Trophoblast cell (in vitro differentiated cells and primary cell): ENCODE data around the gene CCDC85C.
A peak's percentile ranks its signal among the peaks of the same experiment; 100 is the strongest.

ENCODE experiments used
- DNase-seq, 2 donors: peaks; one replicate each; pipeline ENCODE4 v3.0.0-alpha.2; 2016
- H2AFZ ChIP-seq: 2 replicates; pipeline ENCODE4 v1.6.1; 2013; ENCODE audit warnings: low read length, moderate library complexity, mild to moderate bottlenecking; ENCODE audit not compliant: insufficient read depth, poor library complexity
- H2AK5ac ChIP-seq: 2 replicates; pipeline ENCODE4 v1.6.1; 2013; ENCODE audit warnings: mild to moderate bottlenecking, low read length
- H2BK120ac ChIP-seq: 2 replicates; pipeline ENCODE4 v1.6.1; 2013; ENCODE audit warnings: low read length, mild to moderate bottlenecking, moderate library complexity; ENCODE audit not compliant: insufficient read depth, poor library complexity
- H2BK12ac ChIP-seq: 2 replicates; pipeline ENCODE4 v1.6.1; 2013; ENCODE audit warnings: mild to moderate bottlenecking, low read length, moderate library complexity
- H2BK5ac ChIP-seq: 2 replicates; pipeline ENCODE4 v1.6.1; 2013; ENCODE audit warnings: low read length, low read depth, moderate library complexity, mild to moderate bottlenecking; ENCODE audit not compliant: poor library complexity
- H3K14ac ChIP-seq: 2 replicates; pipeline ENCODE4 v1.6.1; 2013; ENCODE audit warnings: mild to moderate bottlenecking, low read length
- H3K18ac ChIP-seq: 2 replicates; pipeline ENCODE4 v1.6.1; 2013; ENCODE audit warnings: mild to moderate bottlenecking, low read length
- H3K23ac ChIP-seq: 2 replicates; pipeline ENCODE4 v1.6.1; 2013; ENCODE audit warnings: low read length
- H3K27ac ChIP-seq: 2 replicates; pipeline ENCODE4 v1.5.1; 2013; ENCODE audit warnings: low read depth, mild to moderate bottlenecking, inconsistent platforms, low read length, moderate library complexity
- H3K27me3 ChIP-seq: 2 replicates; pipeline ENCODE4 v1.6.1; 2013; ENCODE audit warnings: inconsistent platforms, mild to moderate bottlenecking, low read length, moderate library complexity; ENCODE audit not compliant: insufficient read depth
- H3K36me3 ChIP-seq, 2 experiments: 1 replicate in 1 of 2; 2 replicates in 1 of 2; pipeline ENCODE4 v1.6.1; 2013; ENCODE audit warnings: low read length in 2 of 2, mild to moderate bottlenecking in 2 of 2, moderate library complexity in 1 of 2; ENCODE audit not compliant: insufficient read depth in 2 of 2, control insufficient read depth in 1 of 2
- H3K4ac ChIP-seq: 2 replicates; pipeline ENCODE4 v1.6.1; 2013; ENCODE audit warnings: low read depth, mild to moderate bottlenecking, low read length, moderate library complexity
- H3K4me1 ChIP-seq, 2 experiments: 1 replicate in 1 of 2; 2 replicates in 1 of 2; pipeline ENCODE4 v1.6.1; 2013; ENCODE audit warnings: low read length in 2 of 2, mild to moderate bottlenecking in 2 of 2, moderate library complexity in 1 of 2; ENCODE audit not compliant: insufficient read depth in 2 of 2, control insufficient read depth in 1 of 2
- H3K4me2 ChIP-seq: 2 replicates; pipeline ENCODE4 v1.6.1; 2013; ENCODE audit warnings: inconsistent platforms, mild to moderate bottlenecking, low read length, moderate library complexity
- H3K4me3 ChIP-seq: 2 replicates; pipeline ENCODE4 v1.5.1; 2013; ENCODE audit warnings: mild to moderate bottlenecking, low read depth, low read length, inconsistent platforms
- H3K79me1 ChIP-seq: one replicate; pipeline ENCODE4 v1.6.1; 2013; ENCODE audit warnings: low read length
- H3K79me2 ChIP-seq: 2 replicates; pipeline ENCODE4 v1.6.1; 2013; ENCODE audit warnings: low read length, mild to moderate bottlenecking; ENCODE audit not compliant: control insufficient read depth, insufficient read depth, poor library complexity
- H3K9ac ChIP-seq: 2 replicates; pipeline ENCODE4 v1.6.1; 2013; ENCODE audit warnings: mild to moderate bottlenecking, low read length
- H3K9me3 ChIP-seq: 2 replicates; pipeline ENCODE4 v1.6.1; 2013; ENCODE audit warnings: low read depth, mild to moderate bottlenecking, control low read depth, inconsistent platforms, low read length; ENCODE audit not compliant: insufficient read depth
- H4K12ac ChIP-seq: 2 replicates; pipeline ENCODE4 v1.6.1; 2013; ENCODE audit warnings: low read depth, mild to moderate bottlenecking, low read length, moderate library complexity
- H4K8ac ChIP-seq: 2 replicates; pipeline ENCODE4 v1.6.1; 2013; ENCODE audit warnings: low read depth, mild to moderate bottlenecking, low read length, moderate library complexity
- H4K91ac ChIP-seq: one replicate; pipeline ENCODE4 v1.6.1; 2013; ENCODE audit warnings: low read depth, mild to moderate bottlenecking, low read length, moderate library complexity
- WGBS: extraction: QIAGEN DNeasy Blood & Tissue Kit; methylation state at CpG from one replicate; pipeline ENCODE4 v1.1.7; 2013; ENCODE audit warnings: missing lambda C conversion rate; ENCODE audit not compliant: insufficient read length, insufficient coverage; ENCODE audit errors: extremely low coverage; 5-methylcytosine and 5-hydroxymethylcytosine counted together

The CCDC85C gene

GRCh38 chr14:99541677-99542470, 62.1 kb downstream of the CCDC85C start:
- no peak overlapping the region for H3K4me3 ChIP-seq
- no peaks in the 10 kb centered on the region for H3K9me3 ChIP-seq
- no peak overlapping the region for H4K12ac ChIP-seq
- H3K4me2 ChIP-seq: no peak overlapping the region
- no peak overlapping the region for H4K8ac ChIP-seq
- H3K27me3 ChIP-seq: no peaks in the 10 kb centered on the region
- H3K79me1 ChIP-seq: peaks cover 3% of the 10 kb centered on the region
- H3K14ac ChIP-seq: no peak overlapping the region
- H3K9ac ChIP-seq: no peak overlapping the region
- H3K36me3 ChIP-seq: no peaks in the 10 kb centered on the region
- no CpG with 5 or more reads among the region's 18 CpGs for WGBS
- H3K79me2 ChIP-seq: peaks cover 7% of the 10 kb centered on the region
- peaks cover 23 to 31% of the 10 kb centered on the region in 2 experiments for H3K4me1 ChIP-seq
- no peak for DNase-seq
- no peak overlapping the region for H2BK5ac ChIP-seq
- no peak overlapping the region for H3K18ac ChIP-seq
- no peak overlapping the region for H2BK120ac ChIP-seq
- H3K27ac ChIP-seq: no peak overlapping the region
- H3K4ac ChIP-seq: no peak overlapping the region
- H2AFZ ChIP-seq: no peak overlapping the region
- H4K91ac ChIP-seq: no peak overlapping the region
- H2AK5ac ChIP-seq: no peak overlapping the region
- H2BK12ac ChIP-seq: no peak overlapping the region
- no peak overlapping the region for H3K23ac ChIP-seq

GRCh38 chr14:99541211-99541610, 62.8 kb downstream of the CCDC85C start:
- WGBS: no CpG with 5 or more reads among the region's 10 CpGs
- H3K9me3 ChIP-seq: no peaks in the 10 kb centered on the region
- no peaks in the 10 kb centered on the region for H3K36me3 ChIP-seq

GRCh38 chr14:99540196-99541032, 63.6 kb downstream of the CCDC85C start:
- Histone ChIP-seq H3K9me3 (no peaks in the 10 kb centered on the region), H3K4ac (peak overlapping the region; percentile 70), H3K14ac (no peak overlapping the region), H3K23ac (no peak overlapping the region), H3K4me1 (peaks cover 31 to 35% of the 10 kb centered on the region in 2 experiments), H3K4me3 (no peak overlapping the region), H4K12ac (no peak overlapping the region), H3K79me1 (peaks cover 6% of the 10 kb centered on the region), H3K36me3 (peaks cover 0 to 4% of the 10 kb centered on the region in 2 experiments), H3K27ac (no peak overlapping the region), H3K27me3 (no peaks in the 10 kb centered on the region), H4K91ac (no peak overlapping the region), H2AK5ac (peak overlapping the region; percentile 14), H2AFZ (no peak overlapping the region), H4K8ac (no peak overlapping the region), H2BK5ac (no peak overlapping the region), H2BK12ac (no peak overlapping the region), H3K79me2 (peaks cover 8% of the 10 kb centered on the region), H3K9ac (no peak overlapping the region), H3K18ac (peak overlapping the region; percentile 42), H3K4me2 (no peak overlapping the region), H2BK120ac (no peak overlapping the region)
- DNase-seq: no peak
- no CpG with 5 or more reads among the region's 15 CpGs for WGBS

More at GRCh38 chr14:99541211-99541610, 62.8 kb downstream of the CCDC85C start:
- Histone ChIP-seq H3K27me3 (no peaks in the 10 kb centered on the region), H2AK5ac (no peak overlapping the region), H2BK12ac (no peak overlapping the region), H3K27ac (no peak overlapping the region), H3K79me2 (peaks cover 8% of the 10 kb centered on the region), H3K23ac (no peak overlapping the region), H4K8ac (no peak overlapping the region), H3K4ac (no peak overlapping the region), H3K4me2 (no peak overlapping the region), H2BK120ac (no peak overlapping the region), H3K9ac (no peak overlapping the region), H4K12ac (no peak overlapping the region), H3K4me3 (no peak overlapping the region), H3K14ac (no peak overlapping the region), H2AFZ (no peak overlapping the region), H4K91ac (no peak overlapping the region), H2BK5ac (no peak overlapping the region), H3K4me1 (peaks cover 28 to 35% of the 10 kb centered on the region in 2 experiments), H3K79me1 (peaks cover 3% of the 10 kb centered on the region), H3K18ac (no peak overlapping the region)
- no peak for DNase-seq

GRCh38 chr14:99539491-99539890, 64.5 kb downstream of the CCDC85C start:
- H2BK12ac ChIP-seq: no peak overlapping the region
- no peak overlapping the region for H2BK5ac ChIP-seq
- H3K4me2 ChIP-seq: no peak overlapping the region
- H3K4me3 ChIP-seq: no peak overlapping the region
- no peak overlapping the region for H2BK120ac ChIP-seq
- H4K8ac ChIP-seq: no peak overlapping the region
- H3K36me3 ChIP-seq: peaks cover 0 to 4% of the 10 kb centered on the region in 2 experiments
- no peak overlapping the region for H2AK5ac ChIP-seq
- H4K12ac ChIP-seq: no peak overlapping the region
- no peak overlapping the region for H3K14ac ChIP-seq
- no peak for DNase-seq
- H3K18ac ChIP-seq: no peak overlapping the region
- no peaks in the 10 kb centered on the region for H3K9me3 ChIP-seq
- no peak overlapping the region for H3K23ac ChIP-seq
- H3K79me2 ChIP-seq: peaks cover 8% of the 10 kb centered on the region
- H3K79me1 ChIP-seq: peaks cover 6% of the 10 kb centered on the region
- WGBS: no CpG with 5 or more reads among the region's 9 CpGs
- no peak overlapping the region for H4K91ac ChIP-seq
- H3K27ac ChIP-seq: no peak overlapping the region
- peaks cover 34 to 40% of the 10 kb centered on the region in 2 experiments for H3K4me1 ChIP-seq
- no peak overlapping the region for H2AFZ ChIP-seq
- no peak overlapping the region for H3K4ac ChIP-seq
- no peak overlapping the region for H3K9ac ChIP-seq
- H3K27me3 ChIP-seq: no peaks in the 10 kb centered on the region
